Measurements from ENCODE around the gene MAP3K14.

Gene MAP3K14

DNA sequence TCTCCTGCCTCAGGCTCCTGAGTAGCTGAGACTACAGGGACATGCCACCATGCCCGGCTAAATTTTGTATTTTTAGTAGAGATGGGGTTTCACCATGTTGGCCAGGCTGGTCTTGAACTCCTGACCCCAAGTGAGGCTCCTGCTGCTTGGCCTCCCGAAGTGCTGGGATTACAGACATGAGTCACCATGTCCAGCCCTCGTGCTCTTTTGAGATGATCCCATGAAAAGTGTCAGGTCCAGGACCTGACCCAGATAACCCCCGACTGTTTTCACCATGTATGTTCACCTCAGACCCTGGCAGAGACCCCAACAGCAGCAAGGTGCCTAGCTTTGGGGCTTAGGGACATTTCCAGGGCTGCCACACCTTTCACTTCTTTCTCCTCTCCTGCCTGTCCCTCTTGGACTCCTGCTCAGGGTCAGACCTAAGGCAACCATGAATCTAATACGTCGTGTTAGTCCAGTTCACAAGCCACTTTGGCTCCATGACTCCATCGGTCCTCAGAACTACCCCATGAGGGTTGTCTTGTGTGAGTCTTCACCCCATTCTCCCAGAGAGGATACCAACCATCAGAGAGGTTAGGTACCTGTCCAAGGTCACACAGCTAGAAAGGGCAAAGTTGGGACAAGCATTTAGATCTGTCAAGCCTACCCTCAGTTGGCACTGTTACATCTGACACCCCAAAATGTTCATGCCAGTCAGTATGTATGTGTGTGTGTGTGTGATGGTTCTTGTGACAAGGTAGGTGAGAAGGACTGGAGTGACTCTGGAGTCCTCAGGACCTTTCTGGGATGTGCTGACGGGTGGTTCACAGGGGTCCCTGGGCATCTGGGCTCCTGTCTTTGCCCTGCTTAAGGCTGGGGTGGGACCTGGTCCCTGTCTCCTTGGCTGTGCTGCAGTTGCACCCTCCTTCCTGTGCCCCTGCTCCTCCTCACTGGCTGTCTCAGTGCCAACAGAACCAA, 23.1 kb upstream of the MAP3K14 start:
- no peak for DNase-seq (ENCODE audit: low read depth in 2 of 3, low spot score in 1 of 3)

DNA sequence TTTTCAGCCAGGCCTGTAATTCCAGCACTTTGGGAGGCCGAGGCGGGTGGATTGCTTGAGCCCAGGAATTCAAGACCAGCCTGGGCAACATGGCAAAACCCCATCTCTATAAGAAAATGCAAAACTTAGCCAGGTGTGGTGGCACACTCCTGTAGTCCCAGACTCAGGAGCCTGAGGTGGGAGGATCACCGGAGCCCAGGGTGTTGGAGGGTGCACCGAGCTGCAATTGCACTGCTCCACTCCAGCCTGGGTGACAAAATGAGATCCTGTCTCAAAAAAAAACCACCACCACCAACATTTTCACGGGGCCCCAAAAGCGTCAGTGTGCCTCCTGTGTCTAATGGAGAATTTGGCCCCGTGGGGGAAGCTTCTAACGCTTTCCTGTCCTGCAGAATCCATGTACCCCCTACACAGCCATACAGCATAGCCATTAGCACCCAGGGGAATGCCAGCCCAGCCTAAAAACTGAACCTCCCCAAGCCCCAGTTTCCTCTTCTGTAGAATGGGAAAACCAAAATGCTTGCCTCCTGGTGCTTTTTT, 22.2 kb upstream of the MAP3K14 start:
- no peak for DNase-seq (ENCODE audit: low read depth in 2 of 3, low spot score in 1 of 3)

DNA sequence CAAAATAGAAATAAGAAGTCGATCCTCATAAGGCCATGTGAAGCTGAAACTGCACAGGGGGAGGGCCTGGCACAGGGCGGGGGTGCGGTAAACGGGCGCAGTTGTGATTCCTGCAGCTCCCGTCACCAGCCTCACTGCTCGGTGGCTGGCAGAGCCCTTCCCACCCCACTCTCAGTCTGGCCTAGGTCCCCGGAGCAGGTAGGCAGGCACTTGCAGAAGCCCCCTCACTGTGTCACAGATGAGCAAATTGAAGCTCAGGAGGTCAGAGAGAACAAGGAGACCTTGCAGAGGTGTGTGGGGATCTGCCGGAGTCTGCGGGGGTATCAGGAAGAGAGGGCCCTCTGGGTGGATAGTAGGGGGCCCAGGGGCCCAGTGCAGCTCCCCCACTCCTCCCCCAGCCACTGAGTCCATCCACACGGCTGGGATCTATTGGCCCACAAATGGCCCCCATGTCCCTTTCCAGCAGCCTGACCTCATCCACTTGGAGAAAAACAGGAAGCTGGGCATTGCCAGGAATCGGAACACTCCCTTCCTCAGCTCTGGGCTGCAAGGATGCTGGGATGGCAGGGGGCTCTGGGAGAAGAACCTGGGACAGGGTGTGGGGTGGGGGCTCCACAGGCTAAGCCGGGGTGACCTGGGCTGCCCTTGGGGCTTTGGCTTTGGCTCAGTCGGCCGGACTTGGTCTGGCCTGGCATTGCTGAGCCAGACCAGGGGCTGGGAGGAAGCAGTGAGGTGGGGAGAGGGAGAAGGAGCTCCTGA, 21.4 kb upstream of the MAP3K14 start:
- DNase-seq (ENCODE audit: low read depth in 2 of 3, low spot score in 1 of 3), result no peak

DNA sequence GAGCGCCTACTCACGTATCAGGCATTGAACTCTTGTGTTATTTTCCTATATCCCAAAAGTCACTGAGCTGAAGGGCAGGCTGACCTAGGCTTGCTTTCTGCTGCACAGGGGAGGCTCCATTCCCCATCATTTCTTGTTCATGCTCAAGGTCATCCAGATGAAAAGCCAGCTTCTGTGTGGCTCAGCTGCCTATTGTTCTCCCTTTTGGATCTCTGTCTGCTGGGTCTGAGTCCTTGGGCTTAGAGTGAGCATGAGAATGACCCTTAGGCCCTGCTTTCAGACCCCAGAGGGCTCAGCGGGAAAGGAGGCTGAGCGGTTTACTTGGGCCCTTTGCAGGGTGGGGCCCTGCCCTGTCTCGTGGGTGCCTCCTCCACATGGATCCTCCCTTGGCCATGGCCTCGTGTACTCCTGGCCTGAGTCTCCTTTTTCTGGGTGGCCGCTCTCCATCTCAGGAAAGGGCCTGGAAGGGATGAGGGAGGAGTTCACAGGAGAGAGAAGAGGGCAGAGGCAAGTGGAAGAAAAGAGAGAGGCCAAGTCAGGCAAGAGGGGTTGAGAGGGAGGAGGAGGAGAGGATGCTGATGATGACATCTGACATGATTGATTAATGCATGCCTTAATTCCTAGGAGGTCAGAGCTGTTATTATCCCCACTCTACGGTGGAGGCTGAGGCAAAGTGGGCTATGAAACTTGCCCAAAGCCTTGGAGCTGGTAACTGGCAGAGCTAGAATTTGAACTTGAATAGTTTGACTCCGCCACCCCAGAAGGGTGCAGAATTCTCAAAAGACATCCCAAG, 19.8 kb upstream of the MAP3K14 start:
- no peak for DNase-seq (ENCODE audit: low read depth in 2 of 3, low spot score in 1 of 3)

DNA sequence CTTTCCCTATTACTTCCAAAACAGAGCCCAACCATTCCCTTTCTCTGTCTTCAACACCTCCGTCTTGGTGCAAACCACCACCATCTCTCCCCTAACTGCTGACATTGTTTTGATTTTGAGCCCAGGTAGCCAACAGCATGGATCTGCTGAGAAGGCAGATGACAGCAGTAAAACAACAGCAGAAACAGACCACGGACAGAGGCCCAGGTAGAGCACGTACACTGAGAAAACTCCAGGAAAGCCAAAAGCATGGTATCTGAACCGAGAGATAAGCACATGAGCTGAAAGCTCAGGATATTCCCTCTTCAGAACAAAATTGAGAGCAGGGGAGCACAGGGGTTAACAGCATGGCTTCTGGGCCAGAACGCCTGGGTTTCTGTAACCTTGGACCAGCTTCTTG, 18.9 kb upstream of the MAP3K14 start:
- DNase-seq (ENCODE audit: low read depth in 2 of 3, low spot score in 1 of 3), result no peak

DNA sequence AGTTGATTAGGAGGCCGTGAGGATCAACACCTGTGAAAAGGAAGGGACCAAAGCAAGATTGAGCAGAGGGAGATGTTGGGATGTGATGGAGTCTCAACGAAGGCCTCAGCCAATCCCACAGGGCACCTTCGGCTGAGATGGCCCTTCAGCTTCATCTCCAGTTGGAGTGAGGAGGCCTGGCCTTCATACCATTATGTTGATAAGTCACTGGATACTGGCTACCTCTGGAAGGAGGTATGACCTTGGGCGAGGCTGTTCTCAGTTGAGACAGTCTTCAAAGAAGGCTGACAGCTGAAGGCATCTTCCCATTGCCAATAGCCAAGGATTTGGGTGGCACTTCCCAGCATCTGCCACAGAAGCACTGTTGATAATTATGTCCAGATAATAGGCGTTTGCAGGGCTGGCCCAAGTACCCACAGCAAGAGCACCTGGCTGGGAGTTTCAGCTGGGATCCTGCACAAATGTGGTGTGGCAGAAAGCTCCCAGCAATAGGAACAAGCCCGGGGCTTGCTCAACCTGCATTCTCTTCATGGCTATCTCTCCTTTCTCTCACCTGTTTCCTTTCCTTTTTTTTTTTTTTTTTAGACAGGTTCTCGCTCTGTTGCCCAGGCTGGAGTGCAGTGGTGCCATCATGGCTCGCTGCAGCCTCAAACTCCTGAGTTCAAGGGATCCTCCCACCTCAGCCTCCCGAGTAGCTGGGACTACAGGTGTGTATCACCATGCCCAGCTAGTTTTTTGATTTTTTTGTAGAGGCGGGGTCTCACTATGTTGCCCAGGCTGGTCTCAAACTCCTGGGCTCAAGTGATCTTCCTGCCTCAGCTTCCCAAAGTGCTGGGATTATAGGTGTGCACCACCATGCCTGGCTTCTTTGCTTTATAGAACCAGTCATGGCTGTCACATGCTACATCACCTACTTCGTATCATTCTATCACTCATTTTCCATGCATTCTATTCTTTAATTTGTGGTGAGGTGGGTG, 18.2 kb upstream of the MAP3K14 start:
- no peak for DNase-seq (ENCODE audit: low read depth in 2 of 3, low spot score in 1 of 3)

DNA sequence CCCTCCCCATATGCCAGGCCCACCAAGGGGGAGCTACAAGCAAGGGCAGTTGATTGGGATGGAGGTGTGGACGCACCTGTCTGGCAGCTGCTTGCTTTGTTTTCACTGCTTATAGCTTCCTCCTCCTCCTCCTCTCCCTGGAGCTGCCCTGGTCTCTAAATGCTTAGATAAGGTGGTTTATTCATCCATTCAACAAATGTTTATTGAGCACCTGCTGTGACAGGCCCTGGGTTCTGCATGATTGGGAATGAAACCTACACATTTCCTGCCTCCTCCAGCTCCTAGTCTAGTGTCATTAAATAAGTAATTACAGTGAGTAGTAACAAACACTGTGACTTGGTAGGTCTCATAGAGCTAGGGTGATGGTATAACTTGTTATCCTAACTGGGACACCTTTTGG, 17.4 kb upstream of the MAP3K14 start:
- no peak for DNase-seq (ENCODE audit: low read depth in 2 of 3, low spot score in 1 of 3)

DNA sequence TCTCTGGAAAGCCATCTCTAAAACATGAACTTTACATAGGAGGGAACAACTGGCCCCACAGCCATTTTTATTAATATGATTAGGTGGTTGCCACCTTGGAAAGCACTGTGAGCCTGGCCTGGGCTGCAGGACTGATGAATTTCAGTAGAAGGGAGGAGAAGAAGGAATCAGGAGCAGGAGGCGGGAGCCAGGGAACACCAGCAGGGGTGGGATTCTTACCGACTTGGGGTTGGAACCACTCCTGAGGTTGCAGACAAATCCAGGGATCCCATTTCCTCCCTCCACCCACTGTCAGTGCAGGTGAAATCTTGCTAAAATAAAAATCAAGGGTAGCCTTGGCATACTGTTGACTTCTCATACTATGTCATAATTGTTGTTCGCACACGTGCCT, 16.9 kb upstream of the MAP3K14 start:
- DNase-seq (ENCODE audit: low read depth in 2 of 3, low spot score in 1 of 3), result no peak

DNA sequence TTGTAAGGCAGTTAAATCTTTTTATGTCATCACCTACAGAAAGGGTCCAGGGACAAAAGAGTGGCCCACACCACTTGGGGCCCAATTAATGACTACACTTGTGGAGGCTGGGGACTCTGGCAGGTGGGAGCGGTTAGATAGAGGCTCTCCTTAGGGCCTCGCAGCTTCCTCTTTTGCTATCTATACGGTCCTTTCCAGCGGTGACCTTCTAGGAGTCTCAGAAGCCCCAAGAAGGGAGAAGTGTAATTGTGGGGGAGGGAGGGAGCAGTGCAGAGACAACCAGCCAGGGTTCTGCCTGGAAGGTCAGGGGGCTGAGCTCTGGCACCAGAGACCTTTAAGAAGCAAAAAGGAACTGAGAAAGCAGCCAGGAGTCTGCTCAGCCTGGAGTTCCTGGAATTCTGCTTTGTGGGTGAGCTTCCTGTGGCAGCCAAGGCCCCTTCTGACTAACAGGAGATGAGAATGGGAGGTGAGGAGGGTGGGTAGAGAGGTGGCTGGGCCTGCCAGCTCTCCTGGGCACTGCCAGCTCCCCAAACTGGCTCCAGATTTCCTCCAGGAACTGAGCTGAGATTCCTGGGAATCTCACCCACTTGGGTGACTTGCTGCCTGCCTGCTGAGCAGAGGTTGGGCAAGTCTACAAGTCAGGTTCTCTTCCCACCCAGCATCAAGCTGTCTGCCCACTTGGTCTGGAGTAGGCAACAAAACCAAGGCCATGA, 16.3 kb upstream of the MAP3K14 start:
- DNase-seq (ENCODE audit: low read depth in 2 of 3, low spot score in 1 of 3), result no peak

DNA sequence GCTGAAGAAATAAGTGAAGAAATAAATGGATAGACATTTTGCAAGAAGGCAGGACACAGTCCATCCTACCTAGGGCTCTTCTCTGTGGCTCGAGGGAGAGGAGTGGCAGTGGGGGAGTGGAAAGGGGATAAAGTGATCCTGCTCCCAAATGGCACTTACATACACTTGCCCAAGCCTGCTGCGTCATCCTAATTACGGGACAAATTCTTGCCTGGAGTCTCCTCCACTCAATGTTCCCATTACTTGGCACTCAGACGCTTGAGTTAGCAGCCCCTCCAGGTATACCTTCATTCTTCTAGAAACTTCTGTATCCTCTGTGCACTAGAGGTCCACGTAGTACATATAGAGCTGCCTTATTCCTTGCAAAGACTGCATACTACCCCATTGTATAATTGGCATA, 15.7 kb upstream of the MAP3K14 start:
- DNase-seq (ENCODE audit: low read depth in 2 of 3, low spot score in 1 of 3), result no peak

DNA sequence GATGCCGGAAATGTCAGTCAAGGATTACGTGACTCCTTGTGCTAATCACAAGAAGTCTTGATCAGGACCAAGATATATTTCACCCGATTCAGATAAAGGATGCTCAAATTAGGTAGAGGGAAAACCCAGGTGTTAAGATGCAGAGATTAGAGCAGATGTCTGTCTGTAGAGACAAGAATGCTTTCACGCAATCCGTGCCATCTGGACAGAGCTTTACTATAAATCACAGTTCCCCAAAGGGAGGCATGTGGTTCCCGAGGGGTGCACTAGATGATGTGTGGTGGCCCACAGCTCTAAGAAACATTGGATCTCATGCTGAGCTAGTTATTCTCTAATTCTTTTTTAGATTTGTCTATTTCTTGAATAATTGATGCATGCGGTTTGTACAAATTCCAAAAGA, 9.8 kb upstream of the MAP3K14 start:
- no peak for DNase-seq (ENCODE audit: low read depth in 2 of 3, low spot score in 1 of 3)

DNA sequence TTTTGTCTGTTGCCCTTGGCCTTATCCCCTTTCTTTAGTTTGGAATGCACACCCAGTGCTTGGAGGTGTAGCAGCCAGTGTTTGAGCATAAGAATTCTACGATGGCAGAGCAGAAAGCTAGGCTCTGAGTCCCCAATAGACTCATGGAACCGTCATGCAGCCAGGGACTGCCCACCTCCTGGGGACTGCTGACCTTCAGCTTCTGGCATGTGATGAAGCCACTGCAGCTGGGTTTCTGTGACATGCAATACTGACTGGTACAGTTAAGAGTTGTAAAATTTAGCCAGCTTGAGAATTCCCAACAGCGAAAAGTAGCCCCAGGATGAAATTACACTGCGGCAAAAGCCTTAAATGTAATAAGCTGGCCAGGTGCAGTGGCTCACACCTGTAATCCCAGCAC, 9.0 kb upstream of the MAP3K14 start:
- DNase-seq (ENCODE audit: low read depth in 2 of 3, low spot score in 1 of 3), result no peak

DNA sequence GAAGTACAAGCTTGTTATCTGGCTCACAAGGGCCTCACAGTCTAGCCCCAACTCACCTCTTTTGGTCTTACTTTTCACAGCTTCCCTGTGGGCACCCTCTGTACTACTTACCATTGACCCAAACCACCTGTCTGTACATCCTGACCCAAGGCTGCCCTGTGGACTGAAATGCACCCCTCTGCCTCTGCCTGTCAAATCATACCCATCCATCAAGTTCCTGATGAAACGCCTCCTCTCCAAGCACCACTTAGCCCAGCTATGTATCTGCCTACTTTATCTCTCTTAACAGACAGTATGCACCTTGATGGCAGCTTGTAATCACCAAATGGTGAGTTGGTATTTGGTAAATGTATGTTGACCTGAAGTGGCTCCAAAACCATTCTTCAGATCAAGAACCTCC, 7.5 kb upstream of the MAP3K14 start:
- no peak for DNase-seq (ENCODE audit: low read depth in 2 of 3, low spot score in 1 of 3)

DNA sequence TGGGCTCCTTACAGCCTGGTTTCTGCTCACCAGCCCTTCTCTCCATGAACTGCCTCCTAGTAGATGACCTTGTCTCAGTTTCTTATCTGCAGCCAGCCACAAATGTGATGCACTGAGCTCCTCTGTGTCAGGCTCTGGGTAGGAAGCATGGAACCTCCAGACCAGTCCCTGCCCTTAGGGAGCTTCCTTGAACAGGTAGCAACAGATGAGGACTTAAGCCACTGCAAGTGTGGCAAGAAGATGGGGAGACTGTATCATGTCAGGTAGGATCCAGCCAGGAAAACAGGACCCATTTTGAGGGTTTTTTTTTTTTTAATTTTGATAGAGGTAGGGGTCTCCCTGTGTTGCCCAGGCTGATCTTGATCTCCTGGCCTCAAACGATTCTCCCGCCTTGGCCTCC, 5.3 kb upstream of the MAP3K14 start:
- no peak for DNase-seq (ENCODE audit: low read depth in 2 of 3, low spot score in 1 of 3)

DNA sequence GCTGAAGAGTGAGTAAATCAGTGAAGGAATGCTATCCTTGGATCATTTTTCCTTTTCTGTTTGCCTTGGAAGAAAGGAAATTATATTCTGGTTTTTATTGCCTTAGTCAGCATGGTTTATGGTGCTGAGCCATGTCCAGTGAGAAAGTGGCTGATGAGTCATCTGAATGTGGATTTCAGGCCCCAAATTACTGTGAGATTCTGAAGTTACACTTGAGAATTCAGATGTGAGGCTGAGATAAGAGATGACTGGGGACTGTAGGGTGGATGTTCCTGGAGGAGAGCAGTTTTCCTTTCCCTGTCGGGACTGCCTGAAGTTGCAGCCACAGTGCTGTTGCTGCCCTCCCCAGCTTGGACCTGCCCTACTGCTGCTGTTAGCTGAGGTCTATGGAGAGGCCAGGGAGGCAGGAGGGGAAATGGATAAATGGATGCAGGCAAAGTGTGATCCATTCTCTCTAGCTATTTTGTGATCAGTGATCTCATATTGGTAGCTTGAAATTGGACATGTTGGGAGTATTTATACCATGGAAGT, 4.2 kb upstream of the MAP3K14 start:
- no peak for DNase-seq (ENCODE audit: low read depth in 2 of 3, low spot score in 1 of 3)

DNA sequence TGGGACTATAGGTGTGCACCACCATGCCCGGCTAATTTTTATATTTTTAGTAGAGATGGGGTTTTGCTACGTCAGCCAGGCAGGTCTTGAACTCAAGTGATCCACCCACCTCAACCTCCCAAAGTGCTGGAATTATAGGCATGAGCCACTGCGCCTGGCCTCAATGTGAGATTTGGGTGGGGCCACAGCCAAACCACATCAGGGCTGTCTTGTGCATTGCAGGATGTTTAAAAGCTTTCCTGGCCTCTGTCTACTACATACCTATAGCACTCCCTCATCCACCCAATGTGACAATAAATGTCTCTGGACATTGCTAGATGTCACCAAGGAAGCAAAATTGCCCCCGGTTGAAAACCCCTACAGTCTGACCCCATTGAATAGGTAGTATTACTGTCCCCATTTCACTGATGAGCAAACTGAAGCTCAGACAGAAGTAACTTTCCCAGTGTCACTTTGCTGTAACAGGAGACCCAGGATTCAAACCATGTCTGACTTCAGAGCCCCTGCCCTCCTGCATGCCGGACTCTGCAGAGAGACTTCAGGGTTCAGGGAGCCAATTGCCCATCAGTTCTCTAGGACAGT, 3.6 kb upstream of the MAP3K14 start:
- no peak for DNase-seq (ENCODE audit: low read depth in 2 of 3, low spot score in 1 of 3)

DNA sequence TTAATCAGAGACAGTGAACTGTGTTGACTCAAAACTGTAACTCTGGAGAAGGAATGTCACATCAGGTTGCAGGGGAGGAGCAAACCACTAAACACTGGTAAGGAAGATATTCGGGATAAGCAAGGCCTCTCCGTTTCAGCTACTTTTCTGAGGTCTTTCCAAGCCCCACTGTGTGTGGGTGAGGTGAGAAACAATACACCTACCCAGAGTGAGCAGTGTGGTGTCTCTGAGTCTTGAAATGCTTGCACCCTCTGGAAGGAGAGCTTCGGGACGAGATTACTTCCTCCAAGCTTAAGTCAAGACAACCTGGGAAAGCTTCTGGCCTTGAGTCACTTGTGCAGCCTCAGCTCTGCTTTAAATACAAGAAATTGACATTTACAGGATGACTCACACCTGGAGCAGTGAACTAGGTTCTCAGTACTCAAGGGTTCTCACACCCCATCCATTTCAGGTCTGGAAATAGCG, 2.5 kb upstream of the MAP3K14 start:
- DNase-seq (ENCODE audit: low read depth in 2 of 3, low spot score in 1 of 3), result no peak

DNA sequence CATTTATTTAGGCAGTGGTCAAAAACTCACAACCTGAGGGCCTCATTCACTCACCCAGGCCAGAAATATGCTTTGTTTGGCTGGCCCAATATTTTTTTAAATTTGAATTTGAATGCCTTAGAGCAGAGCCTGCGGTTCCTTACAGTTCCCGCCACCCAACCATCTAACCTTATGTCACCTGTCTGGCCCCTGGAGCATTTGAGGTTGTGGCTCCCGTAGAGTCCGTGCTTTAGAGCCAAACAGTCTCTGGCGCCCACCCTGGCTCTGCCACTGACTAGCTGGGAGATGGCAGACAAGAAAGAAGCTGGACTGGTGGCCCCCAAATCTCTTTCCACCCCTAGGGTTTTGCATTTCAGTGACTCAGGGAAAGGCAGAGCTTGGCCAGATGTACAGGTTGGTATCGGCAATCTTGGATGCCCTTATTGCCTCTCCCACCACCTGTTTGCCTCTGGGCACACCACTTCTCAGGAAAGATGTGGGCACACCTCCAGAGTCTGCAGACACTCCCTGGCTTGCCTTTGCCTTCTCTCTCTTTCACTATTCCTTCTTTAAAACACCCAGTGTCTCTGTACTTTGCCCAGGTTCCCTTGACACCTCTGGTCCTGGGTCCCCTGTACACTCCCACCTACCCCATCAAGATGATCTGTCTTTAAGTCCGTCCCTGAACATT, 1.9 kb upstream of the MAP3K14 start:
- no peak for DNase-seq (ENCODE audit: low read depth in 2 of 3, low spot score in 1 of 3)
